GM15510 (cell line): ENCODE measurements around the gene GADL1.

Experiments
- POLR2A ChIP-seq: IDR thresholded peaks from 3 replicates; pipeline ENCODE4 v1.6.1; 2011; ENCODE audit warnings: borderline replicate concordance; ENCODE audit not compliant: insufficient read length; ENCODE audit errors: extremely low read depth

Gene GADL1, protein sequence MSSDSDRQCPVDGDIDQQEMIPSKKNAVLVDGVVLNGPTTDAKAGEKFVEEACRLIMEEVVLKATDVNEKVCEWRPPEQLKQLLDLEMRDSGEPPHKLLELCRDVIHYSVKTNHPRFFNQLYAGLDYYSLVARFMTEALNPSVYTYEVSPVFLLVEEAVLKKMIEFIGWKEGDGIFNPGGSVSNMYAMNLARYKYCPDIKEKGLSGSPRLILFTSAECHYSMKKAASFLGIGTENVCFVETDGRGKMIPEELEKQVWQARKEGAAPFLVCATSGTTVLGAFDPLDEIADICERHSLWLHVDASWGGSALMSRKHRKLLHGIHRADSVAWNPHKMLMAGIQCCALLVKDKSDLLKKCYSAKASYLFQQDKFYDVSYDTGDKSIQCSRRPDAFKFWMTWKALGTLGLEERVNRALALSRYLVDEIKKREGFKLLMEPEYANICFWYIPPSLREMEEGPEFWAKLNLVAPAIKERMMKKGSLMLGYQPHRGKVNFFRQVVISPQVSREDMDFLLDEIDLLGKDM

DNA sequence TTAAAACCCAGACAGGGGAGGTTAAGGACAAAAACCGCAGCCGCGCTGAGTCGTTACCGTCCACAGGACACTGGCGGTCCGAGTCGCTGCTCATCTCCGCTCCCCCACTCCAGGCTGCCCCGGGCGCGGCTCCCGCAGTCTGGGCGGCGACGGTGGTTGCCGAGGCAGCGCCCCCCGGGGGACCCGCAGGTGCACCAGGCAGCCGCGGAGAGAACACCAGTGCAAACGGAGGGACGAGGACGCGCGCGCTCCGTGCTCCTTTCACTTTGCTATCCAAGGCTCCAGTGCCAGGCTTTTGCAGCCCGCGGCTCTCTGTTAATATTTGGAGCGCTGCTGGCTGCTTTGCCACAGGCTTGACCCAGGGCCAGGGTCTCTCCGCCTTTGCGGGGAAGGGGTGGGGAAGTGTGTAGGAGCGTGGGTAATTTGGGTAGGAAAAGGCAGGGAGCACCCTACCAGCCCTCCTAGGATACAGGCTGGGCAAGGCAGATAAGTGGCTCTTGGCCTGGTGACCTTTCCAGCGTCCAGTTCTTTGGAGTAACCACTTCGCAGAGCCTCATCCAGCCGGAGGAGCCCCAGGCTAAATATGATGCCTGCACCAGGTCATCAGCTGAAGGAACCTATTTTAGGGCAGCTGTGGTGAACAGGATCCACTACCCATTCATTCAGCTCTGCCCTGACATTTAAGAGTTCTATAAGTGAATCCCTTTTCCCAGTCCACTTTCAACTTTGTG, at the start of gene GADL1:
Gene GADL1, minus strand, starts transcription at position 141 of the 731 bp plus-strand sequence. Its CDS starts 47 bp downstream, at position 94.
- no peak for TF ChIP-seq POLR2A

DNA sequence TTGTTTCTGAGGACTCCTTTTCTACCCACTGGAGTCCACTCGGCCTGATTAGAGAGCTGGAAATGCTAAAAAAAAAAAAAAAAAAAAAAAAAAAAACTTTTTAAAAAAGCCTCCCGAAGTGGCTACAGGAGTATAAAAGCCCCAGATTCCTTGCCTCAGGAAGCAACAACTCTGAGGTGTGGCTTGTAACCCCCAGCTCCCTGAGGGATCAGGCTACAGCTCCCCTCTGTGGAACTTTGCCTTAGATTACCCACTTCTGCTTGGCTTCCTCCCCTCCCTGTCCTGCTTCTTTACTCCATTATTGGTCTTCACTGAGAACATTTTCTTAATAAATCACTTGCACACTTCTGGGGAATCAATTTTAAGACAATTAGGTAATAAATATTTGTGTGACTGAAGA, 49.7 kb upstream of the GADL1 start:
- TF ChIP-seq POLR2A, result no peak

DNA sequence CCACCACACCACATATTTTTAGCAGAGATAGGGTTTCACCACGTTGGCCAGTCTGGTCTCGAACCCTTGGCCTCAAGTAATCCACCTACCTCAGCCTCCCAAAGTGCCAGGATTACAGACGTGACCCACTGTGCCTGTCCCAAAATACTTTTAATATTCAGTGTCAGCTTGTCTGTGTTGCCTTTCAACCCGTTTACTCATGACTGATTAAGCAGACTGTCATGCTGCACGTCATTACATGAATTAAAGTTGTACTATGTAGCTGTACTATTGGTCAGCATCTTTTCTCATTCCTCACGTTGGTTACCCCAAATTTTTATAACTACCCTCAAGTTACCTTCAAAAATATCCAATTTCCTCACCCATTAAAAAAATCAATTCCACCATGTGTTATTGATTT, 48.7 kb upstream of the GADL1 start:
- no peak for TF ChIP-seq POLR2A

- TF ChIP-seq POLR2A, result no peak
These were observed 46.9 kb upstream of the GADL1 start for GRCh38 chr3:30941342-30941741.

- TF ChIP-seq POLR2A, result no peak
These were observed 46.3 kb upstream of the GADL1 start for GRCh38 chr3:30940740-30941139.

DNA sequence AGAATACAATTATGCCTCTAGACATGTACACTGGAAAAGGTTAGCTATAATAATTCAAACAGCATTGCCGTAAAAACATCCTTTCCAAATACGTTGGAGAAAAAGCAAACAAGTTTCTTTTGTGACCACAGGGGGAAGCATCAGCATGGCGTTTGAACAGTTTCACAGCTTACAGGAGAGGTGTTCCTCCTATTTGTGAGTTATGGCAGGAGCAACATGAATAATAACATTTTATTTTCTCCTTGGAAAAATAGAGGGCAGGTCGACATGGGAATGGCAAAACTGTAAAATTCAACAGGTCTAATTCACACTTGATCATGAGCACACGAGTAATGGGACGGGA, 39.7 kb upstream of the GADL1 start:
- no peak for TF ChIP-seq POLR2A

DNA sequence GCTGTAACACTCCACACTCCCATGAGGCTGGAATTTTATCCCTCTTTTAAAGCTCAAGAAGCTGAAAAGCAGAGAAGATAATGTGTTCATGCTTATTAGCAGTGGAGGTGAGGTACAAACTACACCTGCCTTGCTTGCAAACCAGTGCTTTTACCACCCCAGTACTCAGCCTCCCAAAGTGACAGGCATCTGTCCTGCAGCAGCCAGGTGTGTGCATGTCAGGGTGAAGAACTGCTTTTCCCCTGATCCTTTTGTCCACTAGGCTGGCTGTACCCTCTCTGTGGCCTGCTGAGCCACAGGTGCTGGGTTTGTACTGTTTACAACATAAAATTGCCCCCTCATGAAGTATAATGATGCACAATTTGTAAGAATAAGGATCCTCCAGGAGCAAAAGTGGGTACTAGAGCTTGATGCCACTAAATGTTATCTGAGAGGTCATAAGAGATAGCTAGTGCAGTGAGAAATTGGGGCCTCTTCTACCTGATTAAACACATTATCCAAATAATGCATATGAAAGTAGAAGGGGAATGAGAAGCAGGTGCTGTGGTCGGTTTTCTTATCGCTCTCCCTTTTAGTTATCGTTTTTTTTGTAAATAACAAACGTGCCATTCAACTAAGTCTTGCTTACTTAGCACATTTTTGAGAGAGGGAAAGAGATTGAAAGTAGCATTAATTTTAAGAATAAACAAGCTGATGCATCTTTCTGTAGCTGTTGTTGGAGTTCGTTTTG, 39.2 kb upstream of the GADL1 start:
- no peak for TF ChIP-seq POLR2A

DNA sequence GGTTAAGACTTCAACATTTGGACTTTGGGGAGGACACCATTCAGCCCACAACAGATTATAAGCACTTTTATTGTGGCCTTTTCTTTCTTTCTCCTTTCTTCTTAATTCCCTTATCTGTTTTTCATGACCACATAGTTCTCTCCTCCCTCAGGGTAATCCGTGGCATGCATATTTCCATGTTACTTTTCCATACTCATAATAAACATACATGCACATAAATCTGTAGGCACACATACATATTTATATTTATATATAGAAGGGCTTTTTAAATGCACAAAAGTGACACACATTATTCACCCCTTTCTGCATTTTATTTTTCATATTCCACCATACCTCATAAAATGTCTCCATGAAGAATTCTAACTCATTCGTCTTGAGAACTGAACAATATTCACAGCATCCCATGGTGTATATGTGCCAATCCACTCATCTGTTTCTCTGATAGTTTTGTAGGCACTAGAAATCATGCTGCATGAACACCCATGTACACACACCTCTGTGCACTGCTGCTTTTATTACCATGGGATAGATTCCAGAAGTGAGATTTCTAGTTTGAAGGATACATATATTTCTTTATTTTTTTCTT, 38.1 kb upstream of the GADL1 start:
- TF ChIP-seq POLR2A, result no peak

- TF ChIP-seq POLR2A, result no peak
These were observed 30.3 kb upstream of the GADL1 start for GRCh38 chr3:30924763-30925162.

DNA sequence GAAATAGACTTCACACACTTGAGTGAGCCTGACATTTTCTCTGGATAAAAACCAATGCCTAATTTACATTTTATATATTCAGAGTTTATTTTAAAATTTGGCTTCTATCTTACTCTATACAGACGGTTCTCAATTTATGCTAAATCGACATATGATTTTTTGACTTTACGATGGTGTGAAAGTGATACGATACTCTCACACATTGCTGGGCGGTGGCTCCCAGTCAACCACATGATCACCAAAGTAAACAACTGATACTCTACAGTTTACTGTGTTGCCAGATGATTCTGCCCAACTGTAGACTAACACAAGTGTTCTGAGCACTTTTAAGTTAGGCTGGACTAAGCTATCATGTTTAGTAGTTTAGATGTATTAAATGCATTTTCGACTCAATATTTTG, 25.1 kb upstream of the GADL1 start:
- no peak for TF ChIP-seq POLR2A

DNA sequence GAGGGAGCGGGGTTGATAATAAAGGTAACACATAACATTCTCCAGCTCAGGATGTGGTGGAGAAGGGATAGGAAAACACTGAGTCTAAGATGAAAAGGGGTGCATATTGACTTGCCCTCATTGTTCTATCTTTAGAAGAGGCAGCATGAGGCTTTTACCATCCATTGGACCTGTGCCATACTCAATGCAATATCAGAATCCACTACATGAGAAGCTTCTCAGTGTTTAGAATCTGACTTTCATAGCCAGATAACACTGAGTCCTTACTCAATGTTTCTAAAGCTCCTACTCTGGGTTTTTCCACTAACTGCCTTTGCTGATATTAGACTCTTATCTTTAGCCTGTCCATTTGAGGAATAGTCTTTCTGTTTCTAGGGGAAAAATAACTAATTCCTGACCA, 24.3 kb upstream of the GADL1 start:
- TF ChIP-seq POLR2A, result no peak

DNA sequence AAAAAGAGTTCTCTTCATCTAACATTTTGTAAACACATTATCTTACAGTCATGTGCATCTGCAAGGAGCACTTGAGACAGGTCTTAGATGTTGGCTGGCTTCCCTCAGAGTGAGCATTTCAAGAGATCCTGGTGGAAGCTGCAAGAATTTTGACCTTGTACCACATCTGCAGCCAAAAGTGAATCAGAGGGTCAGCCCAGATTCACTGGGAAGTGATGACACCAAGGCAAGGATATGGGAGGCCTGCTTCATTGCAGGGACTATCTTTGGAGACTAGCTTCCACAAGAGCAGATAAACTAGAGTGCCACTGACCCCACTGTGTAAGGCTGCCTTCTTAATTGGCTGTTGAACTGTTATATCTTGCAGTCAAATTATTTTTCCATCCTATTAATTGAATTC, 21.3 kb upstream of the GADL1 start:
- TF ChIP-seq POLR2A, result no peak

- TF ChIP-seq POLR2A, result no peak
These were observed 20.2 kb upstream of the GADL1 start for GRCh38 chr3:30914696-30915095.

GRCh38 chr3:30913176-30913575, 18.7 kb upstream of the GADL1 start:
- no peak for TF ChIP-seq POLR2A

DNA sequence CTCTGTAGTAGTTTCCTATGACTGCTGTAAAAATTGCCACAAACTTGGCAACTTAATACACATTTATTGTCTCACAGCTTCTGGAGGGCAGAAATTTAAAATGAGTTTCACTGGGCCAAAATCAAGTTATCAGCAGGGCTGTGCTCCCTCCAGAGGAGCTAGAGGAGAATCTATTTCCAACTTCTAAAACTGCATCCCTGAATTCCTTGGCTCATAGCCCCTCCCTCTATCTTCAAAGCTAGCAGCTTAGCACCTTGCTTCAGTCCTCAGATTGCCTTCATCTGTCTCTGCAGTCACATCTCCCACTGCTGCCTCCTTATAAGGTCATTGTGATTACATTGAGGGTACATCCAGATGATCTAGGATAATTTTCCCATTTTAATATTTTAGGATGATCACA, 17.8 kb upstream of the GADL1 start:
- TF ChIP-seq POLR2A, result no peak
